ENCODE results near the gene YIPF2.
A peak's percentile ranks its signal among the peaks of the same experiment; 100 is the strongest.
"Not testable (repeated sequence)": the region's sequence is repeated elsewhere in the genome, so short reads cannot be mapped to it uniquely, and the experiment has no call there.

YIPF2 gene

DNA sequence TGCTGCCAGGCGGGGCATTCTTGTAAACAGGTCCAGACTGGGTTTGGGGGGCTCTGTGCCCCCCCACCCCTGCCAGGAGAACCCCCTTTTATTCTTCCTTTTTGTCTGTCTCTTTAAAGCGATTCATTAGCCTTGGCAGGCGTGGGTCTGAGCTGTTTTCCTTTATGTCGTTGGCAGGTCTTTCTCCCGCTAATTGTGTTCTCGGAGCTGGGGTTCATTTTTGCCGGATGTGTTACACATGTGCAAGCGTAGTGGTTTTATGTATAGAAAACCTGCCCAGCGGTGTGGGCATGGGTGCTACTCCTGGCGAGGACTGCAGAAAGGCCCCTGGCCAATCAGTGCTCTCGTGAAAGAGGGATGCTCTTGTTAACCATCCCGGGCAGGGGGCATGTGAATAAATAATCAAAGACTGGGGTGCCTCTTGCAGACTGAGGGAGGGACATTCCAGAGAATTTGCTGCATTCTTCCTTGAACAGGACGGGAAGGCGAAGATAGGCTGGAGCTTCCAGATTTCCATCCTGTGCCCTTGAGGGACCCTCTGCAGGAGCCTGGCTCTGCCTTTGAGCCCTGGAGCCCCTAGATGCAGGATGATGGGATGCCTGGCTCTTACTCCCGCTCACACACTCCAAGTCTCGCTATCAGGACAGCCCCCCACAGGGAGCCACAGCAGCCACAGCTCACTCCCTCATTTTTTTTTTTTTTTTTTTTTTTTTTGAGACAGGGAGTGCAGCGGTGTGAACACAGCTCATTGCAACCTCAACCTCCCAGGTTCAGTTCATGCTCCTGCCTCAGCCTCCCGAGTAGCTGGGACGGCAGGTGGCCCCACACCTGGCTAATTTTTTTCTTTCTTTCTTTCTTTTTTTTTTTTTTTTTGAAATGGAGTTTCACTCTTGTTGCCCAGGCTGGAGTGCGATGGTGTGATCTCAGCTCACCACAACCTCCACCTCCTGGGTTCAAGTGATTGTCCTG lies 43.0 kb downstream of the YIPF2 start:
- Histone ChIP-seq H3K9ac (ENCODE audit: low read length) (no peak overlapping the region), H3K4me1 (ENCODE audit: control insufficient read depth, insufficient read depth, low read length) (peaks cover 10% of the 10 kb centered on the region), H3K9me3 (ENCODE audit: control insufficient read depth, low read length) (no peaks in the 10 kb centered on the region), H3K36me3 (ENCODE audit: control insufficient read depth, insufficient read depth, low read length, severe bottlenecking) (no peaks in the 10 kb centered on the region), H3K4me3 (ENCODE audit: low read length) (no peak overlapping the region), H3K27me3 (replicated peaks; ENCODE audit: control insufficient read depth, insufficient read depth, low read length) (no peaks in the 10 kb centered on the region)
- peak; percentile 51 for DNase-seq (ENCODE audit: low read depth)

DNA sequence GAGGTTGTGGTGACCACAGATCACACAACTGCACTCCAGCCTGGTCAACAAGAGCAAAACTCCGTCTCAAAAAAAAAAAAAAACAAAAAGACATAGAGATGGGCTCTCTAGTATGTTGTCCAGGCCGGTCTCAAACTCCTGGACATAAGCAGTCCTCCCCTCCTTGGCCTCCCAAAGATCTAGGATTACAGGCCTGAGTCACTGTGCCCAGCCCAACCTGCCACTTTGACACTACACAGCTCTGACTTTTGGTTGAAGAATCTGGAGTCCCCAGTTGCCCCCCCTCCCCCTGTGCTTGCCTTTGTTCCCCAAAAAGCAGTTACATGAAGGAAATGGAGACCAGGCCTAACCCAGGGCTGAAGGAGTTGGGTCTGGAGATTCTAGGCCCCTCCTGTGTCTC lies 44.2 kb downstream of the YIPF2 start:
- H3K4me3 ChIP-seq (ENCODE audit: low read length), result no peak overlapping the region

DNA sequence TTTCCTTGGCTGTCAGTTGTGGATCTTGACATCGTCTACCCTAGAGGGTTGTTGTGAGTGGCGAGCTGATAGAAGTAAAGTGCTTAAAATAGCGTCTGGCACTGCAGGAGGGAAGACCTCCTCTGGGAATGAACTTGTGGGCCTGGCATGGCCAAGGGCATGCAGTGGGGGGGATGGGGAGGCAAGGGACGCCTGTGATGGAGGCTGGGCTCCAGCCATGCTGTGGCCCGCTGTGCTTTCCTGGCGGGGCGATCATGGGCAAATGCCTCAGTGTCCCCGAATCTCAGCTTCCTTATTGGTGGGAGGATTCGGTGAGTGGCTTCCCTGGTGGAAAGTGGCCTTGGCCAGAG lies 46.4 kb downstream of the YIPF2 start:
- Histone ChIP-seq H3K27me3 (replicated peaks; ENCODE audit: control insufficient read depth, insufficient read depth, low read length) (no peaks in the 10 kb centered on the region), H3K36me3 (ENCODE audit: control insufficient read depth, insufficient read depth, low read length, severe bottlenecking) (no peaks in the 10 kb centered on the region), H3K9ac (ENCODE audit: low read length) (no peak overlapping the region), H3K4me1 (ENCODE audit: control insufficient read depth, insufficient read depth, low read length) (peaks cover 16% of the 10 kb centered on the region), H3K4me3 (ENCODE audit: low read length) (no peak overlapping the region), H3K9me3 (ENCODE audit: control insufficient read depth, low read length) (no peaks in the 10 kb centered on the region)
- DNase-seq (ENCODE audit: low read depth), result no peak

More for the DNA sequence above, 44.2 kb downstream of the YIPF2 start:
- Histone ChIP-seq H3K36me3 (ENCODE audit: control insufficient read depth, insufficient read depth, low read length, severe bottlenecking) (no peaks in the 10 kb centered on the region), H3K9ac (ENCODE audit: low read length) (no peak overlapping the region), H3K4me1 (ENCODE audit: control insufficient read depth, insufficient read depth, low read length) (peaks cover 10% of the 10 kb centered on the region), H3K27me3 (replicated peaks; ENCODE audit: control insufficient read depth, insufficient read depth, low read length) (no peaks in the 10 kb centered on the region), H3K9me3 (ENCODE audit: control insufficient read depth, low read length) (no peaks in the 10 kb centered on the region)
- DNase-seq (ENCODE audit: low read depth), result peak; percentile 95

DNA sequence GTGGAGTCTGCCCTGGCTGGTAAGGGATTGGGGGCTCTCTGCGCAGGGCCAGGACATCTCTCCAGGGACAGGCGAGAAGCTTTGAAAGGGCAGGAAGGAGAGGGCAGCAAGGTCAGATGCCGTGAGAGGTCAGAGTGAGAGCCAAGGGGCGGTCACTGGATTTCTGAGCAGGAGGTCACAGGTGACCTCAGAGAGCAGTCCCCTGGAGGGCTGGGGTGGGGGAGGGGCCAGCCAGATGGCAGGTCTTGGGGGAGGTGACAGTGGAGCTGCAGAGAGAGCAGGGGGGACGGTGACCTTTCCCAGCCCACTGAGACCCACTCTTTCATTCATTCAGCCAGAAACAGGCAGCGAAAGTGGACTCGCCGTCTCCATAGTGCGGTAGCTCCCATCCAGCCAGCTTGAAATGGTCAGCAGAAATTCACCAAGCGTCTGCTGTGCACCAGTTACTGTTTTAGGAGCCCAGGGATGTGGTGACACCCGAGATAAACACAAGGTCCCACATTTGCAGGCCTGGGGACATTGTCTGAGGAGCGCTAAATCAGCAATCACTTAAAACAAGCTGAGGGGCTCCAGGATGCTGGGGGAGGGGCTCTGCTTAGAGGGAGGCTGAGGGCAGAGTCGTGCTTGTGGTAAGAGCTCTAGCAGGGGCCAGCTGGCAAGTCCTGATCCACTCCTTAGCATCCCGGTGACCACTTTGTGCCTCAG lies 46.9 kb downstream of the YIPF2 start:
- Histone ChIP-seq H3K9ac (ENCODE audit: low read length) (no peak overlapping the region), H3K27me3 (replicated peaks; ENCODE audit: control insufficient read depth, insufficient read depth, low read length) (no peaks in the 10 kb centered on the region), H3K36me3 (ENCODE audit: control insufficient read depth, insufficient read depth, low read length, severe bottlenecking) (no peaks in the 10 kb centered on the region), H3K9me3 (ENCODE audit: control insufficient read depth, low read length) (no peaks in the 10 kb centered on the region), H3K4me3 (ENCODE audit: low read length) (no peak overlapping the region), H3K4me1 (ENCODE audit: control insufficient read depth, insufficient read depth, low read length) (peaks cover 17% of the 10 kb centered on the region)
- no peak for DNase-seq (ENCODE audit: low read depth)

DNA sequence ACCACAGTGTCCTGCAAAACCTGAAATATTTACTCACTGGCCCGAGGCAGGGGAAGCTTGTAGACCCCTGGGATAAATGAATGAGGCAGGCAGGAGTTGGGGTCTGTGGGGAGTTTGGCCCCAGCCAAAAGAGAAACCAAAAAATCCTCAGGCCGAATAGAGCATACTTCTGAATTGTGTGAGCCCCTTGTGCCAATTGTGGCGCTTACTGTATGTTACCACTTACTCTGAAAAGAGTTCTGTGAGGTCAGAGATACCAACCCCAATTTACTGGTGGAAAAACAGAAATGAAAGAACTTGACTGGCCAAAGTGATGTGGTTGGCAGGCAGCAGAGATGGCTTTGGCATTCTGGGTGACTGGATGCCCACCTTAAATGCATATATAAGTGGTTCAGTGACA lies 50.2 kb downstream of the YIPF2 start:
- DNase-seq (ENCODE audit: low read depth), result no peak
- Histone ChIP-seq H3K9me3 (ENCODE audit: control insufficient read depth, low read length) (no peaks in the 10 kb centered on the region), H3K9ac (ENCODE audit: low read length) (peak overlapping the region; percentile 18), H3K36me3 (ENCODE audit: control insufficient read depth, insufficient read depth, low read length, severe bottlenecking) (no peaks in the 10 kb centered on the region), H3K4me1 (ENCODE audit: control insufficient read depth, insufficient read depth, low read length) (peaks cover 21% of the 10 kb centered on the region), H3K4me3 (ENCODE audit: low read length) (no peak overlapping the region), H3K27me3 (replicated peaks; ENCODE audit: control insufficient read depth, insufficient read depth, low read length) (no peaks in the 10 kb centered on the region)

DNA sequence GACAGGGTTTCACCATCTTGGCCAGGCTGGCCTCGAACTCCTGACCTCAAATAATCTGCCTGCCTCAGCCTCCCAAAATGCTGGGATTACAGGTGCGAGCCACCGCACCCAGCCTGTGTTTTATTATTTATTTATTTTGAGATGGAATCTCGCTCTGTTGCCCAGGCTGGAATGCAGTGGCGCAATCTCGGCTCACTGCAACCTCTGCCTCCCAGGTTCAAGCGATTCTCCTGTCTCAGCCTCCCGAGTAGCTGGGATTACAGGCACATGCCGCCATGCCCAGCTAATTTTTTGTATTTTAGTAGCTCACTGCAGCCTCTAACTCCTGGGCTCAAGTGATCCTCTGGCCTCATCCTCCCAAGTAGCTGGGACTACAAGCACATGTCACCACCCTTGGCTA lies 50.8 kb downstream of the YIPF2 start:
- not testable (repeated sequence) for H3K9ac ChIP-seq (ENCODE audit: low read length); H3K4me3 ChIP-seq (ENCODE audit: low read length); H3K36me3 ChIP-seq (ENCODE audit: control insufficient read depth, insufficient read depth, low read length, severe bottlenecking); H3K9me3 ChIP-seq (ENCODE audit: control insufficient read depth, low read length); H3K27me3 ChIP-seq (replicated peaks; ENCODE audit: control insufficient read depth, insufficient read depth, low read length); DNase-seq (ENCODE audit: low read depth)
- peaks cover 28% of the 10 kb centered on the region for H3K4me1 ChIP-seq (ENCODE audit: control insufficient read depth, insufficient read depth, low read length)

DNA sequence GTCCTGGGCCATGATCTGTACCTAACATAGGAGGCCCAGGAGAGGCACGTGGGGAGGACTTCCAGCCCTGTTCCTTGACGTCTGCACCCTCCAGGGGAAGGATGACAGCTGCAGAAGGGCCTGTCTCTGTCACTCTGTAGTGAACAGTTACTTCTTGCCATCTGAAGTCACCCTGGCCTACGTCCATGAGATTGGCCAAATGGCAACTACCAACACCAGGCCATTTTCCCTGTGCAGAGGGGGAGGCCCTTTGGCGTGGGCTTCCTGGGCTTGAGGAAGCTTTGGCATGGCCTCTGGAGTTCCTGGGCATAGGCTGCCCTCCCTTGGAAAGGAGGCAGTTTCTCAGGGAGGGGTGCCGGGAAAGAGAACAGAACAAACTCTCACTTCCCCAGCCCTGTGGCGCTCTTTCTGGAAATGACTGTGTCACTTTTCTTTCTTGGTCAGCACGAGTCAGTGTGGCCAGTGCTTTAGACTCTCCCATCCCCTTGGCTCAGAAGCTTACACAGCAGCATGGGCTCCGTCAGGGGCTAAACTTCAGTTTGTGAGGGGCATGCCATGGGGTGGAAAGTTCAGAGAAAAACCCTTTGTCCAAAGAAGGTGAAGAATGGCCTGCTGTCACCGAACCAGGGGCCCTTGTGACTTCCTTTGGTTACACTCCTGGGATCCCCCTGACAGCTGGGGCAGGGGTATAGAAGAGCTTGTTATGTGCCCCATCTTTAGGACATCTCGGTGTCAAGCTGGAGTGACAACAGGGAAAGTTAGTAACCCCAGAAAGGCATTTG lies 51.8 kb downstream of the YIPF2 start:
- Histone ChIP-seq H3K4me1 (ENCODE audit: control insufficient read depth, insufficient read depth, low read length) (peaks cover 23% of the 10 kb centered on the region), H3K9ac (ENCODE audit: low read length) (no peak overlapping the region), H3K27me3 (replicated peaks; ENCODE audit: control insufficient read depth, insufficient read depth, low read length) (no peaks in the 10 kb centered on the region), H3K9me3 (ENCODE audit: control insufficient read depth, low read length) (no peaks in the 10 kb centered on the region), H3K36me3 (ENCODE audit: control insufficient read depth, insufficient read depth, low read length, severe bottlenecking) (no peaks in the 10 kb centered on the region), H3K4me3 (ENCODE audit: low read length) (no peak overlapping the region)
- DNase-seq (ENCODE audit: low read depth), result no peak

DNA sequence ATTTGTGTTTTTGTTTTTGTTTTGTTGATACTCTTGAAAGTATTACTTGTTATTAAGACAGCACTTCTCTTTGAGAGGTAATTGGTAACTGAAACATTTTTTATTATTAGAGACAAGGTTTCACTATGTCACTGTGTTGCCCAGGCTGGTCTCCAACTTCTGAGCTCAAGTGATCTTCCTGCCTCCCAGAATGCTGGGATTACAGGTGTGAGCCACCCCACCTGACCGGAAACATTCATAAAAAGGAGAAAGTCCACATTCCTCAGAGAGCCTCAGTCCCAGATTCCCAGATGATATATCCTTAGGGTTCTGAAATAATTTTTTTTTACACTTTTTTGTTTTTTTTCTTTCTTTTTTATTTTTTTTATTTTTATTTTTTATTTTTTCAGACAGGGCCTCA lies 54.4 kb downstream of the YIPF2 start:
- Histone ChIP-seq H3K36me3 (ENCODE audit: control insufficient read depth, insufficient read depth, low read length, severe bottlenecking) (no peaks in the 10 kb centered on the region), H3K4me1 (ENCODE audit: control insufficient read depth, insufficient read depth, low read length) (peaks cover 24% of the 10 kb centered on the region), H3K27me3 (replicated peaks; ENCODE audit: control insufficient read depth, insufficient read depth, low read length) (no peaks in the 10 kb centered on the region), H3K9me3 (ENCODE audit: control insufficient read depth, low read length) (no peaks in the 10 kb centered on the region), H3K4me3 (ENCODE audit: low read length) (no peak overlapping the region), H3K9ac (ENCODE audit: low read length) (no peak overlapping the region)
- no peak for DNase-seq (ENCODE audit: low read depth)

DNA sequence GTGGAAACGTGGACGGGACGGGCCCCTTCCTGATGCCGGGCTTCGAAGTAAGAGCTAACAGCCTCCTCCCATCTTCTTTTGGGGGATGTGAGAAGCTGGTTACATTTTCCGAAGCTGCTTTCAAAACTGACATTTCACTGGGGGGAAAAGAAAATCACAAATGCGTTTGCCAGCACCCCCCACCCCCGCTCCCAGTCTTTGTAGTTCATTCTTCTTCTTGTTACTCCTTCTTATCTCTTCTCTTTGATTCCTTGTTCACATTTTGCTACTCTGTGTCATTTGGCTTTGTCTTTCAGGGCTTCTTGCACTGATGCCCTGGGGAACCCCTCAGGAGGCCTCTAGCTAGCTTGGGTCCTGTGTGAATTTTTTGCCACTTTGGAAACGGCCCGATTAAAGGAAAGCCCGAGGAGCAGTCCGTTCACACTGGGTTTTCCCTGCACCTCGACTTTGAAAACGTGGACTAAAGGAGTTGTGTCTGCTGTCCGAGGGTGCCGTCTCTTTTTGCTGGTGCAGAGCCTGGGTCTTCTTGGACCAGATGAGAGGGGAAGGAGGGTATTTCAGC lies 55.8 kb downstream of the YIPF2 start:
- DNase-seq (ENCODE audit: low read depth), result peak; percentile 52
- Histone ChIP-seq H3K4me1 (ENCODE audit: control insufficient read depth, insufficient read depth, low read length) (peaks cover 18% of the 10 kb centered on the region), H3K36me3 (ENCODE audit: control insufficient read depth, insufficient read depth, low read length, severe bottlenecking) (no peaks in the 10 kb centered on the region), H3K4me3 (ENCODE audit: low read length) (peak overlapping the region; percentile 88), H3K9ac (ENCODE audit: low read length) (peak overlapping the region; percentile 87), H3K27me3 (replicated peaks; ENCODE audit: control insufficient read depth, insufficient read depth, low read length) (no peaks in the 10 kb centered on the region), H3K9me3 (ENCODE audit: control insufficient read depth, low read length) (no peaks in the 10 kb centered on the region)
